ENCODE data around the gene FRS2.

Gene FRS2

GRCh38 chr12:69501154-69501895 lies 31.1 kb downstream of the FRS2 start:
- DNase-seq (ENCODE audit: low spot score) = no peak

GRCh38 chr12:69502345-69503081 lies 32.3 kb downstream of the FRS2 start:
- no peak for DNase-seq (ENCODE audit: low spot score)

- no peak for DNase-seq (ENCODE audit: low spot score)
These were observed 37.9 kb downstream of the FRS2 start for GRCh38 chr12:69508091-69508490.

GRCh38 chr12:69508621-69509020 lies 38.4 kb downstream of the FRS2 start:
- DNase-seq (ENCODE audit: low spot score) = no peak

GRCh38 chr12:69509308-69509736 lies 39.1 kb downstream of the FRS2 start:
- no peak for DNase-seq (ENCODE audit: low spot score)

- no peak for DNase-seq (ENCODE audit: low spot score)
These were observed 40.0 kb downstream of the FRS2 start for GRCh38 chr12:69509904-69510827.

- DNase-seq (ENCODE audit: low spot score) = no peak
These were observed 40.8 kb downstream of the FRS2 start for GRCh38 chr12:69511016-69511415.

GRCh38 chr12:69511469-69512267 lies 41.5 kb downstream of the FRS2 start:
- no peak for DNase-seq (ENCODE audit: low spot score)

- DNase-seq (ENCODE audit: low spot score) = no peak
These were observed 42.6 kb downstream of the FRS2 start for GRCh38 chr12:69512820-69513219.

GRCh38 chr12:69513297-69513696 lies 43.1 kb downstream of the FRS2 start:
- DNase-seq (ENCODE audit: low spot score) = no peak

GRCh38 chr12:69514111-69514510 lies 43.9 kb downstream of the FRS2 start:
- no peak for DNase-seq (ENCODE audit: low spot score)

- no peak for DNase-seq (ENCODE audit: low spot score)
These were observed 44.7 kb downstream of the FRS2 start for GRCh38 chr12:69514845-69515244.

- no peak for DNase-seq (ENCODE audit: low spot score)
These were observed 45.3 kb downstream of the FRS2 start for GRCh38 chr12:69515394-69515930.

- no peak for DNase-seq (ENCODE audit: low spot score)
These were observed 46.8 kb downstream of the FRS2 start for GRCh38 chr12:69516950-69517349.

GRCh38 chr12:69517406-69517805 lies 47.2 kb downstream of the FRS2 start:
- DNase-seq (ENCODE audit: low spot score) = no peak

- no peak for DNase-seq (ENCODE audit: low spot score)
These were observed 49.7 kb downstream of the FRS2 start for GRCh38 chr12:69519871-69520270.

- no peak for DNase-seq (ENCODE audit: low spot score)
These were observed 53.5 kb downstream of the FRS2 start for GRCh38 chr12:69523433-69524330.

- DNase-seq (ENCODE audit: low spot score) = no peak
These were observed 54.1 kb downstream of the FRS2 start for GRCh38 chr12:69524331-69524630.

- DNase-seq (ENCODE audit: low spot score) = no peak
These were observed 54.7 kb downstream of the FRS2 start for GRCh38 chr12:69524755-69525469.
